Kidney epithelial cell (primary cell): ENCODE results near the gene CMKLR1. TPM values are rescaled to one million over a fixed set of nuclear protein-coding genes. Genes with fewer than 3 reads are reported as not detected.

Experiments
- DNase-seq: peaks from one replicate; pipeline ENCODE4 v3.0.0-alpha.2; 2010; ENCODE audit warnings: low read depth
- H3K27me3 ChIP-seq: 2 replicates; pipeline ENCODE4 v1.6.0; 2011; ENCODE audit warnings: low read length; ENCODE audit not compliant: control insufficient read depth, insufficient read depth
- H3K36me3 ChIP-seq: 2 replicates; pipeline ENCODE4 v1.5.1; 2011; ENCODE audit warnings: low read length; ENCODE audit not compliant: control insufficient read depth, insufficient read depth
- H3K4me3 ChIP-seq: 2 replicates; pipeline ENCODE4 v1.5.1; 2011; ENCODE audit warnings: low read depth, mild to moderate bottlenecking, control low read depth, low read length
- total RNA-seq: library from RNA; depleted of rRNA; stranded (reverse); fragments of >200 nt; gene quantifications from 2 replicates; pipeline ENCODE4 v1.2.3, GENCODE V29; 2015
- TF ChIP-seq, protein P1 (sequence below): IDR thresholded peaks from 2 replicates; pipeline ENCODE4 v1.5.1; 2011; ENCODE audit warnings: mild to moderate bottlenecking, moderate library complexity, low read length, control low read depth, inconsistent platforms; ENCODE audit not compliant: insufficient read depth, poor library complexity, severe bottlenecking

The CMKLR1 gene
- total RNA-seq, 1 donor from 2014 or later = 1.4 TPM

DNA sequence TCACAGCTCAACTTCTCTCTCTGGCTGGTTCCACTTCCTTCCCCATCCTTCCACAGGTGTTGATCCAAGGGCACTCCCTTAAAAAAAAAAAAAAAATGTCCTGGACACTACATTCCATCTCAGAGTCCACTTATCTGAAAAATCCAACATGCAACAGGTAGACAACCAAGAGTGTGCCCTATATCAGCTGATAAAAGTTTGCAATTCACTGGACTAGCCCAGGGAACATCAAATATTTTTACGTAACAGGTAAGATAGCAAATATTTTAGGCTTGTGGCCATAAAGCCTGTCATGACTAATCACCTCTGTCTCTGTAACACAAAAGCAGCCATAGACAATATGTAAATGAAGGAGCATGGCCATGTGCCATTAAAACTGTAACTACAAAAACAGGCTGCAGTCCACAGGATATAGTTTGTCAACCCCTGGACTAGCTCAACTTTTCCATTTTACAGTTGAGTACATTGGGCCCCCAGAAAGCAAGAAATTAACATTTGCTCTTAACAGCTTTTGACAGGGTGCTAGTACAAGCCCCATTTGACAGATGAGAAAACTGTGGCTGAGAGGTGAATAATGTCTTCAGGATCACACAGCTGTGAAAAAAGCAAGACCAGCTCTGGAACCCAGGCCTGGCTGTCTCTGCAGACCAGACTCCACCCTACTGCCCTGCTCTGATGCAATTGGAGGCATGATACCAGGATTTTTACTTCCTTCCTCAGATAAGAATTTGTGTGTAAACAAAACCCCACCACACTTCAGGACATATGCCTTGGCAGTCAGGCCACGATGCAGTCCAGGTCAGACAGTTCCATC is 68.9 kb downstream of the CMKLR1 start:
- Histone ChIP-seq H3K4me3 (no peak overlapping the region), H3K36me3 (no peaks in the 10 kb centered on the region), H3K27me3 (no peaks in the 10 kb centered on the region)
- no peak for DNase-seq
- TF ChIP-seq, protein P1, sequence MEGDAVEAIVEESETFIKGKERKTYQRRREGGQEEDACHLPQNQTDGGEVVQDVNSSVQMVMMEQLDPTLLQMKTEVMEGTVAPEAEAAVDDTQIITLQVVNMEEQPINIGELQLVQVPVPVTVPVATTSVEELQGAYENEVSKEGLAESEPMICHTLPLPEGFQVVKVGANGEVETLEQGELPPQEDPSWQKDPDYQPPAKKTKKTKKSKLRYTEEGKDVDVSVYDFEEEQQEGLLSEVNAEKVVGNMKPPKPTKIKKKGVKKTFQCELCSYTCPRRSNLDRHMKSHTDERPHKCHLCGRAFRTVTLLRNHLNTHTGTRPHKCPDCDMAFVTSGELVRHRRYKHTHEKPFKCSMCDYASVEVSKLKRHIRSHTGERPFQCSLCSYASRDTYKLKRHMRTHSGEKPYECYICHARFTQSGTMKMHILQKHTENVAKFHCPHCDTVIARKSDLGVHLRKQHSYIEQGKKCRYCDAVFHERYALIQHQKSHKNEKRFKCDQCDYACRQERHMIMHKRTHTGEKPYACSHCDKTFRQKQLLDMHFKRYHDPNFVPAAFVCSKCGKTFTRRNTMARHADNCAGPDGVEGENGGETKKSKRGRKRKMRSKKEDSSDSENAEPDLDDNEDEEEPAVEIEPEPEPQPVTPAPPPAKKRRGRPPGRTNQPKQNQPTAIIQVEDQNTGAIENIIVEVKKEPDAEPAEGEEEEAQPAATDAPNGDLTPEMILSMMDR = no peak

DNA sequence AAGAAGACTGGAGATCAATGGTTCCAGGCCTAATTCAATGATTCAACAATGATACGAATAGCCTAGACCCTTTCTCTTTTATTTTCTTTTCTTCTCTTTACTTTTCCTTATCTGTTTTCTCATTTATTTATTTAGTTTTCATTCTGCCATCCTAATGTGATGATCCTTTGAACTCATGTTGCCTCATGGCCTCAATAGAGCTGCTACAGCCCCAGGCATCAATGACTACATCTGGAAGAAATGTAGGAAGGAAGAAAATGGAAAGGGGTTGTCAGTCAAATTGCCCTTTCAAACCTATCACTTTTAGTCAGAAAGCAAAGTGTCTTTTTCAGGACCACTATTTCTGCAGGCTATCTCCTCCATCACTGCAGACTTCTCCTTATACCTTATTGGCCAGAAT is 69.9 kb downstream of the CMKLR1 start:
- Histone ChIP-seq H3K27me3 (no peaks in the 10 kb centered on the region), H3K4me3 (no peak overlapping the region), H3K36me3 (no peaks in the 10 kb centered on the region)
- TF ChIP-seq, protein P1 = no peak
- no peak for DNase-seq

DNA sequence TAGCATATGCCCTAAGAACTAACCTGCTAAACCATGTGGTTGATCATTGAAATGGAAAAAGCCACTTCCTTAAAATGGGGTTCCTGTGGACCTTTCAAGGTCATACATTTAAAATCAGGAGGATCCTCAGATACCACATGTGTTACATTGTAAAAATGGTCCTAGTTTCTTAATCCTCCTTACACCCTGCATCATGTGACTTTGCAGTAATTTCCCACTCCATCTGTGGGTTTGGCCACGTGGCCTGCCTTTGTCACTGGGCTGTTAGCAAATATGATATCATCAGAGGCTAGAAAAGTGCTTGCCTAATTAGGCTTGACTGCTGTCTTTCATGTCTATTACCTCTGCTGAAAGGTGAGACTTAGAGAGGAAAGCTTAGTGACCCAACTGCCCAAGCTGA is 70.7 kb downstream of the CMKLR1 start:
- TF ChIP-seq, protein P1 = no peak
- Histone ChIP-seq H3K4me3 (no peak overlapping the region), H3K27me3 (no peaks in the 10 kb centered on the region), H3K36me3 (no peaks in the 10 kb centered on the region)
- DNase-seq = no peak

DNA sequence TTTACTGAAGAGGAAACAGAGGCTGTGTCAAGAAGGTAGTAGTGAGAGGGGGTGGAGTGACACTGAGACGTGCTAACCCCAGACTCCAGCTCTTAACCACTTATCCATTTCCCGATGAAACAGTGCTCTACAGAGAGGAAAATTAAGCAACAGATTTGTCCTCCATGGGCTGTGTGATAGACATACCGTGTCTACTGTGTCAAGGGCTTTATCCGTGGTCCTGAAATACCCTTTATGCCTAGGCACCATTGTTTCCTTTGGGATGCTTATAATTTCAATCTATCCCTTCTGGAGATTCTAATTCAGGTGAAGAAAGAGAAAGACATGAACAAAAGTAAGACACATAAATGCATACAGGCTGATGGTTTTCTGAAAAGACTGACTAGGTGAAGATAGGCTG is 71.7 kb downstream of the CMKLR1 start:
- Histone ChIP-seq H3K27me3 (no peaks in the 10 kb centered on the region), H3K4me3 (no peak overlapping the region), H3K36me3 (no peaks in the 10 kb centered on the region)
- no peak for DNase-seq
- TF ChIP-seq, protein P1 = no peak

DNA sequence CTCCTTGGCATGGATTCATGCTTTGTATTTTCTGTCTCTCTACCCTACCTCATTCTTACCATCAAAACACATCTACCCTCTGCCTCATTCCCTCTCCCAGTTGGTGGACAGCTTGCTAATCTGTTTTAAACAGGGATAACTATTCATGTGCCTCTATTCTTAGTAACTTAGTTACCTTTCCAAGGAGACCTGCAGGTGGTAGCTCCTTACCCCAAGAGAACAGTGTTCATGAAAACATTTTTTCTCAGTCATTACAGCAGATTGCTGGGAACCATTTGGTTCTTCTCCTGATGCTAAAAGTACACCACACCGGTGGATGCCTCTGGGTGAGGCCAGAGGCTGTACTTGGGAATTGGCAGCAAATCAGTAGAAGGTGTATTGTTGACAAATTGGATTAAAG is 73.0 kb downstream of the CMKLR1 start:
- Histone ChIP-seq H3K36me3 (no peaks in the 10 kb centered on the region), H3K27me3 (no peaks in the 10 kb centered on the region), H3K4me3 (no peak overlapping the region)
- TF ChIP-seq, protein P1 = no peak
- no peak for DNase-seq

DNA sequence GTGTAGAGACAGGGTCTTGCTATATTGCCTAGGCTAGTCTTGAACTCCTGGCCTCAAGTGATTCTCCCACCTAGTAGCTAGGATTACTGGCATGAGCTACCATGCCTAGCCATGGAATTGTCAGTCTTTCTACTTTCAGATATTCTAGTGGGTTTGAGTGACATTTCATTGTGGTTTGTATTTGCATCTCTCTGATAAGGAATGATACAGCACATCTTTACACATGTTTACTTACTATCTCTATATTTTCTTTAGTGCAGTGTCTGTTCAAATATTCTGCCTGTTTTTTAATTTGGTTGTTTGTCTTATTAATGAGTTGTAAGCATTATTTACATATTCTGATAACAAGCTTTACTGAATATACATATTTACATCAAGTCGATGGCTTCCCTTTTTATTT is 73.6 kb downstream of the CMKLR1 start:
- no peak overlapping the region for H3K4me3 ChIP-seq
- no peaks in the 10 kb centered on the region for H3K36me3 ChIP-seq
- no peak for DNase-seq
- TF ChIP-seq, protein P1 = no peak
- H3K27me3 ChIP-seq = no peaks in the 10 kb centered on the region
